Measurements from ENCODE around the gene CT45A2.
"Not testable (repeated sequence)": the region's sequence is repeated elsewhere in the genome, so short reads cannot be mapped to it uniquely, and the experiment has no call there.

DNA sequence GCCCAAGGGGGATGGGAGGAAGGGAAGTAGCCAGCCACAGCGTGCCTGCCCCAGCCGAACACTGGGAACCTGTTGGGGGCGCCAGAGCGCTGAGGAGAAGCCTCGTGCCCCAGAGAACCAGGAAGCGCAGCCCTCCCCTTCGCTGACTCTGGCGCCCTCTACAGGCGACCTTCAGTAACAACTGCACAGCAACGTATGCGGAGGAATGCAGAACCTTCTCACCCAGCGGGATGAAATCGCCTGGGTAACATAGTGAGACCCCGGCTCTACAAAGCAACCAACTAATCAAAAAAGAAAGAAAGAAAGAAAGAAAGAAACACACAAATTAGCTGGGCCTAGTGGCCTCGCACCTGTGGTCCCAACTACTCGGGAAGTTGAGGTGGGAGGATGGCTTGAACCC lies 17.1 kb downstream of the CT45A2 start, which contains the start of gene CT45A6:
- TF ChIP-seq, protein P1, sequence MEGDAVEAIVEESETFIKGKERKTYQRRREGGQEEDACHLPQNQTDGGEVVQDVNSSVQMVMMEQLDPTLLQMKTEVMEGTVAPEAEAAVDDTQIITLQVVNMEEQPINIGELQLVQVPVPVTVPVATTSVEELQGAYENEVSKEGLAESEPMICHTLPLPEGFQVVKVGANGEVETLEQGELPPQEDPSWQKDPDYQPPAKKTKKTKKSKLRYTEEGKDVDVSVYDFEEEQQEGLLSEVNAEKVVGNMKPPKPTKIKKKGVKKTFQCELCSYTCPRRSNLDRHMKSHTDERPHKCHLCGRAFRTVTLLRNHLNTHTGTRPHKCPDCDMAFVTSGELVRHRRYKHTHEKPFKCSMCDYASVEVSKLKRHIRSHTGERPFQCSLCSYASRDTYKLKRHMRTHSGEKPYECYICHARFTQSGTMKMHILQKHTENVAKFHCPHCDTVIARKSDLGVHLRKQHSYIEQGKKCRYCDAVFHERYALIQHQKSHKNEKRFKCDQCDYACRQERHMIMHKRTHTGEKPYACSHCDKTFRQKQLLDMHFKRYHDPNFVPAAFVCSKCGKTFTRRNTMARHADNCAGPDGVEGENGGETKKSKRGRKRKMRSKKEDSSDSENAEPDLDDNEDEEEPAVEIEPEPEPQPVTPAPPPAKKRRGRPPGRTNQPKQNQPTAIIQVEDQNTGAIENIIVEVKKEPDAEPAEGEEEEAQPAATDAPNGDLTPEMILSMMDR (IDR thresholded peaks at IDR 0.05), result not testable (repeated sequence)
- not testable (repeated sequence) for TF ChIP-seq POLR2A (IDR thresholded peaks at IDR 0.05)

Data from testis (tissue), 2 donors.